IMR-90 (cell line): ENCODE measurements around the gene PHETA1. TPM values are rescaled to one million over a fixed set of nuclear protein-coding genes. Genes with fewer than 3 reads are reported as not detected.

Experiments used
- ATAC-seq: fragments of 200-7000 bp; cut with Tn5 transposase; 2 replicates; pipeline ENCODE4 v1.9.1; 2020; ENCODE audit warnings: low read depth, mild to moderate bottlenecking, moderate library complexity
- BruUV-seq: library from RNA; stranded (reverse); fragments of 400-500 nt; replicated peaks from 2 replicates; lab custom pipeline; 2021; lab: Mats Ljungman, UMichigan
- CTCF ChIA-PET: fragments of 300-600 bp; formaldehyde crosslinking; extraction: SDS; loops from one replicate; lab custom pipeline; 2021; ENCODE audit warnings: antibody characterized with exemption; lab: Yijun Ruan, JAX
- POLR2A ChIA-PET: fragments of 300-600 bp; sonication (Branson Sonifier 250); formaldehyde crosslinking; loops from one replicate; lab custom pipeline; 2022; ENCODE audit warnings: antibody characterized with exemption; ENCODE audit not compliant: unreplicated experiment; lab: Charles Lee
- DNase-seq: peaks from one replicate; pipeline ENCODE4 v3.0.0; 2013
- H2AFZ ChIP-seq: replicated peaks from 2 replicates; pipeline ENCODE3; 2013; ENCODE audit warnings: low read length, mild to moderate bottlenecking; ENCODE audit not compliant: poor library complexity
- H2AK5ac ChIP-seq: 2 replicates; pipeline ENCODE4 v1.6.1; 2013; ENCODE audit warnings: low read depth, low read length, inconsistent platforms
- H2AK9ac ChIP-seq: replicated peaks from 2 replicates; pipeline ENCODE3; 2013; ENCODE audit warnings: mild to moderate bottlenecking, low read depth, low read length, moderate library complexity; ENCODE audit not compliant: poor library complexity
- H2BK120ac ChIP-seq: 2 replicates; pipeline ENCODE4 v1.6.1; 2013; ENCODE audit warnings: low read depth, low read length, inconsistent platforms
- H2BK15ac ChIP-seq: 3 replicates; pipeline ENCODE4 v1.6.1; 2013; ENCODE audit warnings: low read depth, low read length, inconsistent platforms
- H2BK20ac ChIP-seq: 2 replicates; pipeline ENCODE4 v1.6.1; 2013; ENCODE audit warnings: low read depth, mild to moderate bottlenecking, inconsistent platforms, low read length, moderate library complexity
- H2BK5ac ChIP-seq: 2 replicates; pipeline ENCODE4 v1.6.1; 2013; ENCODE audit warnings: mild to moderate bottlenecking, low read depth, low read length, inconsistent platforms; ENCODE audit not compliant: poor library complexity, severe bottlenecking
- H3K14ac ChIP-seq: replicated peaks from 2 replicates; pipeline ENCODE4 v1.6.1; 2013; ENCODE audit warnings: low read depth, low read length, inconsistent platforms
- H3K18ac ChIP-seq: 2 replicates; pipeline ENCODE4 v1.6.1; 2013; ENCODE audit warnings: low read depth, low read length, control low read depth
- H3K23ac ChIP-seq: 2 replicates; pipeline ENCODE4 v1.6.1; 2013; ENCODE audit warnings: low read depth, low read length, inconsistent platforms
- H3K27ac ChIP-seq: 2 replicates; pipeline ENCODE4 v1.5.1; 2013; ENCODE audit warnings: mild to moderate bottlenecking, control low read depth, low read length; ENCODE audit not compliant: insufficient read depth
- H3K27me3 ChIP-seq: 2 replicates; pipeline ENCODE4 v1.6.1; 2013; ENCODE audit warnings: low read length; ENCODE audit not compliant: control insufficient read depth, insufficient read depth
- H3K36me3 ChIP-seq: 2 replicates; pipeline ENCODE4 v1.6.1; 2013; ENCODE audit warnings: low read length, mixed read lengths; ENCODE audit not compliant: control insufficient read depth, insufficient read depth
- H3K4ac ChIP-seq: 2 replicates; pipeline ENCODE4 v1.6.1; 2013; ENCODE audit warnings: low read depth, low read length, inconsistent platforms
- H3K4me1 ChIP-seq: 2 replicates; pipeline ENCODE4 v1.6.1; 2013; ENCODE audit warnings: low read length, mixed read lengths; ENCODE audit not compliant: control insufficient read depth, insufficient read depth
- H3K4me2 ChIP-seq: 2 replicates; pipeline ENCODE4 v1.6.1; 2013; ENCODE audit warnings: low read depth, mild to moderate bottlenecking, control low read depth, low read length, moderate library complexity
- H3K4me3 ChIP-seq: 2 replicates; pipeline ENCODE4 v1.5.1; 2013; ENCODE audit warnings: low read depth, mild to moderate bottlenecking, control low read depth, low read length, moderate library complexity; ENCODE audit not compliant: insufficient read depth
- H3K56ac ChIP-seq: 2 replicates; pipeline ENCODE4 v1.6.1; 2013; ENCODE audit warnings: low read length, inconsistent platforms; ENCODE audit not compliant: insufficient read depth; ENCODE audit errors: extremely low read depth
- H3K79me1 ChIP-seq, 2 experiments: 2 replicates each; pipeline ENCODE4 v1.6.1; 2013; ENCODE audit warnings: low read length in 2 of 2, inconsistent platforms in 1 of 2, low read depth in 1 of 2
- H3K9ac ChIP-seq: 2 replicates; pipeline ENCODE4 v1.6.1; 2013; ENCODE audit warnings: low read depth, low read length, control low read depth
- H3K9me1 ChIP-seq: 2 replicates; pipeline ENCODE4 v1.6.1; 2013; ENCODE audit warnings: low read length, inconsistent platforms; ENCODE audit not compliant: insufficient read depth
- H3K9me3 ChIP-seq: 2 replicates; pipeline ENCODE4 v1.6.1; 2013; ENCODE audit warnings: low read length; ENCODE audit not compliant: control insufficient read depth, insufficient read depth
- H4K20me1 ChIP-seq: 2 replicates; pipeline ENCODE4 v1.6.1; 2013; ENCODE audit warnings: low read length, inconsistent platforms; ENCODE audit not compliant: insufficient read depth
- H4K5ac ChIP-seq: 2 replicates; pipeline ENCODE4 v1.6.1; 2013; ENCODE audit warnings: mild to moderate bottlenecking, low read depth, low read length, control low read depth
- H4K8ac ChIP-seq, 2 experiments: 2 replicates each; pipeline ENCODE4 v1.6.1; 2013; ENCODE audit warnings: low read depth in 2 of 2, low read length in 2 of 2, control low read depth in 1 of 2, inconsistent platforms in 1 of 2
- H4K91ac ChIP-seq: 2 replicates; pipeline ENCODE4 v1.6.1; 2013; ENCODE audit warnings: low read depth, low read length, inconsistent platforms; ENCODE audit not compliant: insufficient read depth
- FOS ChIP-seq: fragments of 150-350 bp; IDR thresholded peaks from 2 replicates; pipeline ENCODE4 v1.6.1; 2016; ENCODE audit warnings: low read depth, low read length
- POLR2A ChIP-seq: IDR thresholded peaks from 2 replicates; pipeline ENCODE4 v1.6.1; 2012; ENCODE audit warnings: mild to moderate bottlenecking, low read depth, low read length
- RAD21 ChIP-seq: IDR thresholded peaks from 2 replicates; pipeline ENCODE4 v1.6.1; 2012; ENCODE audit warnings: low read length, improper control_type of control experiment
- RCOR1 ChIP-seq: IDR thresholded peaks from 2 replicates; pipeline ENCODE4 v1.6.1; 2012; ENCODE audit warnings: mild to moderate bottlenecking, low read length, improper control_type of control experiment; ENCODE audit not compliant: insufficient replicate concordance
- SMC3 ChIP-seq: fragments of 150-350 bp; IDR thresholded peaks from 2 replicates; pipeline ENCODE4 v1.6.1; 2016; ENCODE audit warnings: low read depth, mild to moderate bottlenecking, antibody characterized with exemption, low read length, moderate library complexity
- WGBS, 2 experiments: methylation state at CpG; one replicate each; pipeline versions ENCODE4 v1.1.5 to v1.1.7; 2013; ENCODE audit warnings: missing lambda C conversion rate in 2 of 2; ENCODE audit not compliant: insufficient read length in 1 of 2; ENCODE audit errors: extremely low coverage in 2 of 2; 5-methylcytosine and 5-hydroxymethylcytosine counted together
- dilution Hi-C: fragments of 300-500 bp; cut with HindIII; formaldehyde crosslinking; loops from one replicate; pipeline ENCODE4 v1.14.3; 2018; ENCODE audit warnings: low sequenced_read_pairs; ENCODE audit not compliant: unreplicated experiment
- in situ Hi-C: fragments of 300-500 bp; cut with MboI; formaldehyde crosslinking; loops from 3 replicates; pipeline ENCODE4 v1.14.3; 2019; ENCODE audit warnings: low sequenced_read_pairs, inconsistent platforms, mixed read lengths
- intact Hi-C: fragments of 100-400 bp; cut with micrococcal nuclease; formaldehyde crosslinking; loops from 2 replicates; pipeline ENCODE4 v1.10.0; 2022
- polyA plus RNA-seq, 3 experiments: library from polyadenylated mRNA; depleted of rRNA; stranded (reverse); fragments of >200 nt; gene quantifications; 2 replicates each; pipeline ENCODE4 v1.2.3, GENCODE V29; 2012; ENCODE audit warnings: low replicate concordance in 1 of 3
- total RNA-seq: library from RNA; depleted of rRNA; stranded (reverse); fragments of >200 nt; gene quantifications from 2 replicates; pipeline ENCODE4 v1.2.3, GENCODE V29; 2012
- TF ChIP-seq, protein P1 (sequence below): fragments of 150-350 bp; IDR thresholded peaks from 2 replicates; pipeline ENCODE4 v1.6.1; 2017; ENCODE audit warnings: mild to moderate bottlenecking, antibody characterized with exemption, low read length, low read depth
- TF ChIP-seq, protein P2 (sequence below): conservative IDR thresholded peaks from 2 replicates; pipeline ENCODE4 v1.5.1; 2012; ENCODE audit warnings: mild to moderate bottlenecking, low read depth, low read length, improper control_type of control experiment

PHETA1 gene
- total and polyA plus RNA-seq, 2 of the 4 experiments (the other 2 are of a cell fraction) = 3.2 to 6.6 TPM

DNA sequence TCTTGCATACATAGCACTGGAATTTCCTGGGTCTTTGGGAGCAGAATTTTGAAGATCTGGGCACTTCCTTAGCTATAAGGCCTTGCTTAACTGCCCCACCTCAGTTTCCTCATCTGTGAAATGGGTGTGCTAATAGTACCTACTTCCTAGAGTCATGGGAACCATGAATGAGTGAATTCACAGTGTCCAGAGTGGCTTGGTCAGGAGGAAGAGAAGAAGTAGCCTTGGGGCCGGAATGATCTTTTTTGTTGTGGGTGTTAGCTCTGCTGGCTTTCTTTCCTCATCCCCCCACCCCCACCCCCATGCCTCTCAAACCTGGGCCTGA lies 39.2 kb upstream of the PHETA1 start:
- no peak overlapping the region for H3K14ac ChIP-seq
- H4K20me1 ChIP-seq = peaks cover 28% of the 10 kb centered on the region
- no peak overlapping the region for H2AK9ac ChIP-seq
- H3K9me1 ChIP-seq = peaks cover 15% of the 10 kb centered on the region
- no peak overlapping the region for H2AFZ ChIP-seq
- ATAC-seq (no peak), DNase-seq (no peak)
- H2BK15ac ChIP-seq = no peak overlapping the region; the same call in 2 of the 3 replicates
- no peak overlapping the region for H4K5ac ChIP-seq
- H3K4me3 ChIP-seq = no peak overlapping the region
- ChIA-PET POLR2A (no interaction called here), CTCF (interaction anchor here (0.7 to 1.3 kb wide), 2 partner anchors 44 kb away, joined by 3 to 4 read pairs; no protein-coding TSS in a partner anchor)
- peaks cover 7 to 64% of the 10 kb centered on the region in 2 experiments; a peak in 3 of 4 replicates for H3K79me1 ChIP-seq
- H3K4me1 ChIP-seq = peaks cover 35% of the 10 kb centered on the region
- H3K23ac ChIP-seq = peak overlapping the region; percentile 53; the same call in 1 of the 2 replicates
- no TSS peak for BruUV-seq
- no peak overlapping the region for H3K9ac ChIP-seq
- H3K4me2 ChIP-seq = no peak overlapping the region
- H2AK5ac ChIP-seq = peak overlapping the region; percentile 88; the same call in 1 of the 2 replicates
- in situ Hi-C loops (no loop called here), intact Hi-C loops (no loop called here), dilution Hi-C loops (no loop called here)
- H3K27me3 ChIP-seq = no peaks in the 10 kb centered on the region
- H3K36me3 ChIP-seq = no peaks in the 10 kb centered on the region; the same call in 1 of the 2 replicates
- H2BK120ac ChIP-seq = no peak overlapping the region; the same call in 1 of the 2 replicates
- H3K56ac ChIP-seq = no peak overlapping the region
- no peak overlapping the region; the same call in 1 of the 2 replicates for H3K27ac ChIP-seq
- H4K91ac ChIP-seq = no peak overlapping the region
- no CpG with 5 or more reads among the region's 1 CpG for WGBS, 2 experiments
- H4K8ac ChIP-seq = 0 out of 4 replicates have a peak overlapping the region, but pooled peaks of 1 of the 2 experiments have one; percentile 22
- H3K18ac ChIP-seq = no peak overlapping the region
- no peak overlapping the region; the same call in 1 of the 2 replicates for H3K4ac ChIP-seq
- H3K9me3 ChIP-seq = no peaks in the 10 kb centered on the region
- H2BK5ac ChIP-seq = no peak overlapping the region
- no peak overlapping the region; the same call in 1 of the 2 replicates for H2BK20ac ChIP-seq
- TF ChIP-seq, protein P1, sequence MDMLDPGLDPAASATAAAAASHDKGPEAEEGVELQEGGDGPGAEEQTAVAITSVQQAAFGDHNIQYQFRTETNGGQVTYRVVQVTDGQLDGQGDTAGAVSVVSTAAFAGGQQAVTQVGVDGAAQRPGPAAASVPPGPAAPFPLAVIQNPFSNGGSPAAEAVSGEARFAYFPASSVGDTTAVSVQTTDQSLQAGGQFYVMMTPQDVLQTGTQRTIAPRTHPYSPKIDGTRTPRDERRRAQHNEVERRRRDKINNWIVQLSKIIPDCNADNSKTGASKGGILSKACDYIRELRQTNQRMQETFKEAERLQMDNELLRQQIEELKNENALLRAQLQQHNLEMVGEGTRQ = no peak
- TF ChIP-seq POLR2A (no peak), SMC3 (no peak), RCOR1 (peak; percentile 75), FOS (no peak), RAD21 (no peak)
- TF ChIP-seq, protein P2, sequence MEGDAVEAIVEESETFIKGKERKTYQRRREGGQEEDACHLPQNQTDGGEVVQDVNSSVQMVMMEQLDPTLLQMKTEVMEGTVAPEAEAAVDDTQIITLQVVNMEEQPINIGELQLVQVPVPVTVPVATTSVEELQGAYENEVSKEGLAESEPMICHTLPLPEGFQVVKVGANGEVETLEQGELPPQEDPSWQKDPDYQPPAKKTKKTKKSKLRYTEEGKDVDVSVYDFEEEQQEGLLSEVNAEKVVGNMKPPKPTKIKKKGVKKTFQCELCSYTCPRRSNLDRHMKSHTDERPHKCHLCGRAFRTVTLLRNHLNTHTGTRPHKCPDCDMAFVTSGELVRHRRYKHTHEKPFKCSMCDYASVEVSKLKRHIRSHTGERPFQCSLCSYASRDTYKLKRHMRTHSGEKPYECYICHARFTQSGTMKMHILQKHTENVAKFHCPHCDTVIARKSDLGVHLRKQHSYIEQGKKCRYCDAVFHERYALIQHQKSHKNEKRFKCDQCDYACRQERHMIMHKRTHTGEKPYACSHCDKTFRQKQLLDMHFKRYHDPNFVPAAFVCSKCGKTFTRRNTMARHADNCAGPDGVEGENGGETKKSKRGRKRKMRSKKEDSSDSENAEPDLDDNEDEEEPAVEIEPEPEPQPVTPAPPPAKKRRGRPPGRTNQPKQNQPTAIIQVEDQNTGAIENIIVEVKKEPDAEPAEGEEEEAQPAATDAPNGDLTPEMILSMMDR = no peak
